Stimulated activated CD8-positive, alpha-beta memory T cell treated with anti-CD3 and anti-CD28 coated beads, Interleukin-4, amount 100 ng/mL, for 4 hours (primary cell): Measurements from ENCODE around the gene ZBTB1.
"Not testable (repeated sequence)": the region's sequence is repeated elsewhere in the genome, so short reads cannot be mapped to it uniquely, and the experiment has no call there.

ENCODE experiments used
- DNase-seq, 2 donors: peaks; one replicate each; pipeline ENCODE4 v3.0.0-alpha.2; 2020; ENCODE audit warnings: low read depth in 2 of 2, low spot score in 1 of 2

The ZBTB1 gene

DNA sequence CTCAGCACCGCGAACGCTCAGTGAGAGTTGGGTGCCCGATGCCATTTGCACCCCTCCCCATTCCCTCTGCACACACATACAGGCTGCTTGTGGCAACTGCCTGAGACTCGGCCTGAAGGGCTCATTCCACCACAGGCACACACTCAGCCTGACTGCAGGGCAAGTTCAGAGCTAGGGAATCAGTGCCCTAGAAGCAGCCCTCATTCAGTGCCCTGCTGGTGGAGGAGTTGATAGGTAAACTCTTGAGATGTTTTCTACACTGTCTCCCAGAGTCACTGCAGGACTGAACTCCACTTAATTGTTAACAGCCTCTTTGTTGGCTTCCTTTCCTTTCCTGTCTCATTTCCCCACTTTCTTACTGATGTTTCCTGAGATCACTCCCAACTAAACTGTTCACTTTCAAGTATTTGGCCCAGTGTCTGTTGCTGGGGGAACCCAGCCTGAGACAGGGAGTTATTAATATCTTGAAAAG, 62.1 kb downstream of the ZBTB1 start:
- no peak for DNase-seq

DNA sequence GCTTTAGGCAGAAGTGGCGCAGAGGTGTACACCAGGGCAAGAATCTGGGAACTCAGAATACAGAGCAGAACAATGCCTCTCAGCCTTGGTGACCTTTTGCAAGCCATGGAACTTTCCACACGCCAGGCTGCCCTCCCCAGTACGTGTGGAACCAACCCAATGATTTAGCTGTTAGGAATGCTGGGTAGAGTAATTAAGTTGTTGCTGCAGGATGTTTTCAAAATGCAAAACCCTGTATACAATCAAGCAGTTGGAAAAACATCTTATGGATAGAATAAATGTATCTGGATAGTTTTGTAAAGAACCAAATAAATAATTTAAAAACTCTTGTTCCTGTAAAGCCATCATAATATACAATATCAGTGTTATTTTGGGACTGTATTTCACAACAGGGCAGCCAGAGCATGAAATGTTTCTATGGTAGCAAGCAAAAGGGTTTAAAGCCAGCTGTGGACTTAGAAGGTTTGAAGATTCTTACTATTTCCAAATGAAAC, 64.6 kb downstream of the ZBTB1 start:
- DNase-seq, result no peak

DNA sequence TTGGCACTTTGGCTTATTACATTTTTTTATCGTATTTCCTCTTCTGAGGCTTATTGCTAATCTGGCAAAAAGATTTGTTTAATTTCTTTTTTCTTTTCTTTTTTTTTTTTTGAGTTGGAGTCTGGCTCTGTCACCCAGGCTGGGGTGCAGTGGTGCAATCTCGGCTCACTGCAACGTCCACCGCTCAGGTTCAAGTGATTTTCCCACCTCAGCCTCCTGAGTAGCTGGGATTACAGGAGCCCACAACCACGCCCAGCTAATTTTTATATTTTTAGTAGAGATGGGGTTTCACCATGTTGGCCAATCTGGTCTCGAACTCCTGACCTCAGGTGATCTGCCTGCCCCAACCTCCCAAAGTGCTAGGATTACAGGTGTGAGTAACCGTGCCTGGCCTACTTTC, 65.1 kb downstream of the ZBTB1 start:
- not testable (repeated sequence) for DNase-seq

DNA sequence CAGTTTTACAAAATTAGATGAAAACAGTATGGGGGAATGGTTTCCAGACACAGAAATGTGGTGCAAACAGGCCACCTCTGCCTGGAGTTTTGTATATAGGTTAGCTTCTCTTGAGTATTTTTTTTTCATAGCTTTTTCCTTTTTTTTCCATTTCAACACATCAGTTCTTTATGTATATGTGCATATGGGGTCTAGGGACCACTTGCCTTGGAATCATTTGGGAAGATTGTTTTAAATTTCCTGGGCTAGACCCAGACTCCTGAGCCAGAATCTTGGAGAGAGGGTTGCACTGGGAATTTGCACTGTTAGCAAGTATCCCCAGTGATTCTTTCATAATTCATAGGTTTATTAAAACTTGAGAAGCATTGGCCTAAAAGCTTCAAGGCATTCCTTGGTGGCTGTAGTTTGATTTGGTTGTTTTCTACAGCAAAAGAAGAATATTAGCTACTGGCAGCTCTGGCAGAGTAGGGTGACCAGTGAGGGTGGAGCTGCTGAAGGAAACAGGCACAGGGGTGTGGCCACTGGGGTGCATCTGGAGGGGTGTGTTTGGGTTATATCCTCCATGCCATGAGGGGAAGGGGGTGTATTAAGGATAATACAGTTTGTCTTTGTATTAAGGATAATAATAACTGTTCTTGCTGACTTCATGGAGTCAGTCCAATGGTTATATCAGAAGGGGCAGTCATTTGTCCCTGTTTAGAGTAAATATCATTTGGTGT, 68.0 kb downstream of the ZBTB1 start:
- DNase-seq, result no peak

DNA sequence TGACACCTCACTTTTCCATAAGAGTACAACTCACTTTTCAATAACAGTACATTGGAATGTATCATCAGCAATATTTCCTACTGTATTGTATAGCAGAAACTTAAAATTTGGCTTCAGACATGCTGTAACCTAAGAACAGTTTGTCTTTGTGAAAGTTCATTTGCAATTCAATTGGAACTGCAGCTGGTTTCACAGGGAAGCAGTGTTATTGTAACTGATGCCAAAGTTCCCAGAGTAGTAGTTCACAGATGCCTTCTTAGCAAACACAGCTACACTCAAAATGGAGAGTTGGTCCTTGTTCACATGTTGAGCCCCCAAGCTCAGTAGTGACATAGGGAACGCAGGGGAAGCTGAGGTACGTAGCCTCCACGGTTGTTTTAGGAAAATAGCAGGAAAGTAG, 68.5 kb downstream of the ZBTB1 start:
- DNase-seq, result no peak
